Epithelial cell of esophagus (primary cell): ENCODE measurements around the gene MAP3K3.

Experiments used
- DNase-seq: peaks from one replicate; pipeline ENCODE4 v3.0.0; 2010; ENCODE audit warnings: low read depth
- H3K4me3 ChIP-seq: 2 replicates; pipeline ENCODE4 v1.5.1; 2011; ENCODE audit warnings: mild to moderate bottlenecking, low read length, control low read depth
- CTCF ChIP-seq: IDR thresholded peaks from 2 replicates; pipeline ENCODE4 v1.5.1; 2011; ENCODE audit warnings: low read depth, mild to moderate bottlenecking, low read length, control low read depth, inconsistent platforms; ENCODE audit not compliant: insufficient read depth; ENCODE audit errors: missing control alignments

The MAP3K3 gene

GRCh38 chr17:63639125-63639524 lies 16.9 kb downstream of the MAP3K3 start:
- no peak for TF ChIP-seq CTCF
- no peak for DNase-seq
- H3K4me3 ChIP-seq: no peak overlapping the region

GRCh38 chr17:63640038-63640437 lies 17.8 kb downstream of the MAP3K3 start:
- no peak overlapping the region for H3K4me3 ChIP-seq
- DNase-seq: no peak
- no peak for TF ChIP-seq CTCF

GRCh38 chr17:63641692-63642448 lies 19.7 kb downstream of the MAP3K3 start:
- no peak for DNase-seq
- TF ChIP-seq CTCF: no peak

DNA sequence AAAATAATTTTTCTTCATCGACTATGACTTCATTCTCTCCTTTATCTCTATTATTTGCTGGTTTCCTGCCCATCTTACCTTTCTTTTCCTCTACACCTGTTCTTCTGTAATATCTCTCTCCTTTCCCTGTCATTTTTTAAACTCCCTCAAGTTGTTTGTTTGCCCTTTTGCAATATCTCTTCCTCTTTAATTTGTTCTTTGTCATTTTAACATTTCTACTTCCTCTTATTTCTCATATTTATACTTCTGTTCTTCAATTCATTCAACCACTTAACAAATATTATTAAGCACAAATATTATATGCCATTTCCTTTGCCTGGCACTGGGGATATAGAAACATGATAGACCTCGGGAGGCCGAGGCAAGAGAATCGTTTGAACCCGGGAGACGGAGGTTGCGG lies 22.6 kb downstream of the MAP3K3 start:
- DNase-seq: no peak
- TF ChIP-seq CTCF: no peak
- no peak overlapping the region for H3K4me3 ChIP-seq

More at GRCh38 chr17:63641692-63642448, 19.7 kb downstream of the MAP3K3 start:
- no peak overlapping the region for H3K4me3 ChIP-seq

- peak; percentile 90 for DNase-seq
- no peak overlapping the region for H3K4me3 ChIP-seq
- TF ChIP-seq CTCF: no peak
Observed at GRCh38 chr17:63645775-63646487, 23.7 kb downstream of the MAP3K3 start.

DNA sequence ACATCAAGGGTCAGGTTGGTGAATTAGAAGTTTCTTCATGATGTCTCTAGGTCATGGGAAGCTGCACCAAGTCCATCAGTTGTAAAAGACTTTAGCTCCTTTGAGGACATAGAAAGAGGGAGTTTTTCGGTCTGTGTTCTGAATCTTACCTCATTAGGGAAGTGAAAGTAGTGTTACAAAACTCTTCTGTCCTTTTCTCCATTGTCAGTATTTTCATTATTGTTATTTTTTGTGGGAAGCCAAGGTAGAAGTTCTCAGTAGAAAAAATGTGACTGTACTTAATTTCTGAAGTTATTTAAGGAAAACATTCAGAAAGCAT lies 24.2 kb downstream of the MAP3K3 start:
- H3K4me3 ChIP-seq: no peak overlapping the region
- no peak for TF ChIP-seq CTCF
- no peak for DNase-seq
